PC-3 (cell line): ENCODE data around the gene SPATA33. TPM values are rescaled to one million over a fixed set of nuclear protein-coding genes. Genes with fewer than 3 reads are reported as not detected.
"Not testable (repeated sequence)": the region's sequence is repeated elsewhere in the genome, so short reads cannot be mapped to it uniquely, and the experiment has no call there.

ENCODE experiments used
- ATAC-seq: fragments of 200-7000 bp; cut with Tn5 transposase; 2 replicates; pipeline ENCODE4 v1.9.1; 2020; ENCODE audit warnings: mild to moderate bottlenecking, moderate library complexity
- BruUV-seq: library from RNA; stranded (reverse); fragments of 400-500 nt; replicated peaks from 2 replicates; lab custom pipeline; 2021; lab: Mats Ljungman, UMichigan
- CTCF ChIA-PET: fragments of 300-600 bp; sonication (Branson Sonifier 250); formaldehyde crosslinking; loops from one replicate; lab custom pipeline; 2022; ENCODE audit warnings: antibody characterized with exemption; lab: Charles Lee
- POLR2A ChIA-PET: fragments of 300-600 bp; sonication (Branson Sonifier 250); formaldehyde crosslinking; loops from one replicate; lab custom pipeline; 2022; ENCODE audit warnings: antibody characterized with exemption; ENCODE audit not compliant: unreplicated experiment; lab: Charles Lee
- DNase-seq: peaks from one replicate; pipeline ENCODE4 v3.0.0-alpha.2; 2015
- H2AFZ ChIP-seq: fragments of 300-600 bp; sonication (generic); 2 replicates; pipeline ENCODE4 v1.6.0; 2016; ENCODE audit warnings: antibody characterized with exemption, low read length
- H3F3A ChIP-seq: fragments of 300-600 bp; sonication (generic); one replicate; pipeline ENCODE4 v1.6.0; 2017; ENCODE audit warnings: antibody characterized with exemption, low read length, control low read depth, mild to moderate bottlenecking; ENCODE audit not compliant: unreplicated experiment
- H3K27ac ChIP-seq: fragments of 300-600 bp; sonication (generic); 2 replicates; pipeline ENCODE4 v1.5.1; 2016; ENCODE audit warnings: mild to moderate bottlenecking, low read length
- H3K27me3 ChIP-seq: fragments of 300-600 bp; sonication (generic); 2 replicates; pipeline ENCODE4 v1.6.1; 2016; ENCODE audit warnings: low read length, mixed read lengths
- H3K36me3 ChIP-seq: fragments of 300-600 bp; sonication (generic); 2 replicates; pipeline ENCODE4 v1.6.1; 2016; ENCODE audit warnings: low read depth, mixed run types, low read length, mixed read lengths
- H3K4me1 ChIP-seq: fragments of 300-600 bp; sonication (generic); 2 replicates; pipeline ENCODE4 v1.5.1; 2016; ENCODE audit warnings: low read length; ENCODE audit not compliant: insufficient read depth
- H3K4me2 ChIP-seq: fragments of 300-600 bp; sonication (generic); 2 replicates; pipeline ENCODE4 v1.6.0; 2016; ENCODE audit warnings: low read length
- H3K4me3 ChIP-seq: fragments of 300-600 bp; sonication (generic); 2 replicates; pipeline ENCODE4 v1.5.1; 2016; ENCODE audit warnings: mild to moderate bottlenecking, low read length, mixed read lengths
- H3K79me2 ChIP-seq: fragments of 300-600 bp; sonication (generic); 2 replicates; pipeline ENCODE4 v1.6.1; 2017; ENCODE audit warnings: low read length, mixed read lengths
- H3K9ac ChIP-seq: fragments of 300-600 bp; sonication (generic); 2 replicates; pipeline ENCODE4 v1.6.0; 2016; ENCODE audit warnings: mild to moderate bottlenecking, low read length
- H3K9me2 ChIP-seq: fragments of 300-600 bp; sonication (generic); replicated peaks from 2 replicates; pipeline ENCODE4 v1.6.1; 2016; ENCODE audit warnings: mixed run types, low read length, mixed read lengths
- H3K9me3 ChIP-seq: fragments of 300-600 bp; sonication (generic); 2 replicates; pipeline ENCODE4 v1.6.1; 2016; ENCODE audit warnings: low read length, mixed read lengths
- H4K20me1 ChIP-seq: fragments of 300-600 bp; sonication (generic); 2 replicates; pipeline ENCODE4 v1.6.1; 2016; ENCODE audit warnings: low read length, mixed read lengths
- EZH2 ChIP-seq: fragments of 300-600 bp; sonication (generic); IDR thresholded peaks from one replicate; pipeline ENCODE4 v1.6.1; 2017; ENCODE audit warnings: antibody characterized with exemption, mild to moderate bottlenecking, low read length; ENCODE audit not compliant: unreplicated experiment
- EZH2phosphoT487 ChIP-seq: fragments of 300-600 bp; sonication (generic); IDR thresholded peaks from 2 replicates; pipeline ENCODE4 v1.6.1; 2018; ENCODE audit warnings: mild to moderate bottlenecking, antibody characterized with exemption, low read length, borderline replicate concordance
- intact Hi-C: fragments of 100-400 bp; cut with micrococcal nuclease; formaldehyde crosslinking; loops from 2 replicates; pipeline ENCODE4 v1.9.0; 2023
- total RNA-seq: library from RNA; depleted of rRNA; stranded (reverse); fragments of >200 nt; gene quantifications from 2 replicates; pipeline ENCODE4 v1.2.3, GENCODE V29; 2014
- TF ChIP-seq, protein P1 (sequence below): fragments of 300-600 bp; sonication (generic); conservative IDR thresholded peaks from 2 replicates; pipeline ENCODE4 v1.5.1; 2017; ENCODE audit warnings: antibody characterized with exemption, low read depth, mild to moderate bottlenecking, low read length

SPATA33 gene
- total RNA-seq, 1 experiment from 2014 or later: 7.9 TPM

DNA sequence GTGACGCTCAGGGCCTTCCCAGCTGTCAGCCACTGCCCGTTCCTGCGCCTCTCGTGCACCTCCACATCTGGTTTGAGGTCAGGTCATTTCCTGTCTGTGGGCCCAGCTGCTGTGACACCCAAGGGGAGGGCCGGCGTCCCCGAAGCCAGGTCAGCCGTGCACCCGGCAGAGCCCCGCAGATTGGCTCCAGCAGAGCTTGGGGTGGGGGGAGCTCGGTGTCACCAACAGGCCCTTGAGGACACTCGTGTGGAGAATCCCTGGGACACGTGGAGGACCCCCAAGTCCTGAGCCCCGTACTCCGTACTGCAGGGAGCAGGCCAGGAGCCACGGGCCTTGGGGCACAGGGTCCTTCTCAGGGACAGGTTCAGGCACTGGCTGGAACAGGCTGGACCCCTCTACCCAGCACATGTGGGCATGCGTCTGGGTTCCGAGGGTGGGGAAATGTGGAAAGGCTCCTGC lies 39.1 kb downstream of the SPATA33 start:
- H3K27ac ChIP-seq: no peak overlapping the region
- DNase-seq: no peak
- H3K9me2 ChIP-seq: no peaks in the 10 kb centered on the region
- H2AFZ ChIP-seq: no peak overlapping the region
- TF ChIP-seq EZH2phosphoT487 (no peak), EZH2 (no peak)
- TF ChIP-seq, protein P1, sequence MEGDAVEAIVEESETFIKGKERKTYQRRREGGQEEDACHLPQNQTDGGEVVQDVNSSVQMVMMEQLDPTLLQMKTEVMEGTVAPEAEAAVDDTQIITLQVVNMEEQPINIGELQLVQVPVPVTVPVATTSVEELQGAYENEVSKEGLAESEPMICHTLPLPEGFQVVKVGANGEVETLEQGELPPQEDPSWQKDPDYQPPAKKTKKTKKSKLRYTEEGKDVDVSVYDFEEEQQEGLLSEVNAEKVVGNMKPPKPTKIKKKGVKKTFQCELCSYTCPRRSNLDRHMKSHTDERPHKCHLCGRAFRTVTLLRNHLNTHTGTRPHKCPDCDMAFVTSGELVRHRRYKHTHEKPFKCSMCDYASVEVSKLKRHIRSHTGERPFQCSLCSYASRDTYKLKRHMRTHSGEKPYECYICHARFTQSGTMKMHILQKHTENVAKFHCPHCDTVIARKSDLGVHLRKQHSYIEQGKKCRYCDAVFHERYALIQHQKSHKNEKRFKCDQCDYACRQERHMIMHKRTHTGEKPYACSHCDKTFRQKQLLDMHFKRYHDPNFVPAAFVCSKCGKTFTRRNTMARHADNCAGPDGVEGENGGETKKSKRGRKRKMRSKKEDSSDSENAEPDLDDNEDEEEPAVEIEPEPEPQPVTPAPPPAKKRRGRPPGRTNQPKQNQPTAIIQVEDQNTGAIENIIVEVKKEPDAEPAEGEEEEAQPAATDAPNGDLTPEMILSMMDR: no peak
- no peak overlapping the region for H3K9ac ChIP-seq
- intact Hi-C loops: no loop called here
- no peaks in the 10 kb centered on the region for H3K27me3 ChIP-seq
- ChIA-PET CTCF (no interaction called here), POLR2A (no interaction called here)
- H3F3A ChIP-seq: no peaks in the 10 kb centered on the region
- H3K4me3 ChIP-seq: no peak overlapping the region
- H3K4me2 ChIP-seq: no peak overlapping the region
- no TSS peak for BruUV-seq
- no peaks in the 10 kb centered on the region for H4K20me1 ChIP-seq
- peaks cover 9% of the 10 kb centered on the region for H3K4me1 ChIP-seq
- H3K79me2 ChIP-seq: no peaks in the 10 kb centered on the region
- H3K36me3 ChIP-seq: no peaks in the 10 kb centered on the region
- no peak for ATAC-seq
- H3K9me3 ChIP-seq: no peaks in the 10 kb centered on the region

DNA sequence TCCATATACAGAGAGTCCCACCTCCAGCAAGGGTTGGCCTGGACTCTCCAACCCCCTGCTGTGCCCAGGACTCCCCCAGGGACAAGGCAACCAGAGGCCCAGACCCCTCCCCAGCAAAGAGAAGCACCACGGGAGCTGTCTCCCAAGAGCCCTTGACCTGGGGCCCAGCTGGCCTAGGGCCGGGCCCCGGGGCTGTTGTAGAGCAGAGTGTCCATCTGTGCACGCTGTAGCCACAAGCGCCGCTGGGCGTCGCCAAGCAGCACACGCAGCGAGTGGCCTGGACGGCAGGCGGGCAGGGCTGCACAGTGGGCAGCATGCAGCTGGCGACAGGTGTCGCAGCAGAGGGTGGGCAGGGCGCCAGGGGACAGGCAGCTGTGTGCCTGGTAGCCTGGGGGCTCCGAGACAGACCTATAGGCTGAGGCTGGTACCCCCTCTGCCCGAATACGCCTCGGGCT lies 39.6 kb downstream of the SPATA33 start:
- ChIA-PET POLR2A (no interaction called here), CTCF (no interaction called here)
- Histone ChIP-seq H3K9me3 (no peaks in the 10 kb centered on the region), H3F3A (no peaks in the 10 kb centered on the region), H3K4me2 (no peak overlapping the region), H2AFZ (no peak overlapping the region), H3K4me3 (no peak overlapping the region), H4K20me1 (no peaks in the 10 kb centered on the region), H3K4me1 (peaks cover 9% of the 10 kb centered on the region), H3K9ac (no peak overlapping the region), H3K9me2 (no peaks in the 10 kb centered on the region), H3K27me3 (no peaks in the 10 kb centered on the region), H3K27ac (no peak overlapping the region), H3K36me3 (no peaks in the 10 kb centered on the region), H3K79me2 (no peaks in the 10 kb centered on the region)
- TF ChIP-seq, protein P1: no peak
- no peak for TF ChIP-seq EZH2
- no peak for TF ChIP-seq EZH2phosphoT487
- DNase-seq (no peak), ATAC-seq (no peak)
- intact Hi-C loops: no loop called here
- no TSS peak for BruUV-seq

DNA sequence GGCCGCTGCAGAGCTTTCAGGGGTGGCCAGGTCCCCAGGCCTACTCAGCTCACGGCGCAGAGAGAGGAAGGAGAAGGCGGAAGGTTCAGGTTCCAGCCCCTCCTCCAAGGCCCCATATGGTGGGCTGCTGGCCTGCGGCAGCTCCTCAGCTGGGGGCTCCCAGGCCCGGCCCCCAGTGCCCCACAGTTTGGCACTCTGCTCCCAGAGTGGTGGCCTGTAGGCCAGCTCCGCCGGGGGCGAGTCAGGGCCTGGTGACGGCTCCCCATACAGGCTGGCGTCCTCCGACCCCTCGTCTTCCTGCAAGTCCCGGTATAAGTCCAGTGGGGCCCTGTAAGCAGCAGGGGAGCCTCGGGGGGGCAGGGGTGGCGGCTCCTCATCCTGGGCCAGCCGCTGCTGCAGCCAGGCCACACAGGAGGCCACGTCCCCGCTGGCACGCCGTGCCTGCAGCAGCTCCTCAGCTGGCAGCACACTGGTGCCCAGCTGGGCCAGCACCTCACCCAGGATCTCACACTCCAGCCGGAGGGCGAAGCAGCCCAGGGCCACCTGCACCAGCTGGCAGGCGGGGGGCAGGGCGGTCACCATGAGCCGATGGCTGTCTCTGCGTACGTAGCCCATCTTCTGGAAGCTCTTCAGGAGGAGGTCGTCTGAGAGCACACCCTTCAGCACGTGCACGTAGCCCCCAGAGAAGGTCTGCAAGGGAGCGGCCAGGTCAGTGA lies 40.1 kb downstream of the SPATA33 start:
- Histone ChIP-seq H2AFZ (no peak overlapping the region), H3K4me2 (no peak overlapping the region), H3K36me3 (no peaks in the 10 kb centered on the region), H3K4me3 (no peak overlapping the region), H3K27me3 (no peaks in the 10 kb centered on the region), H3K4me1 (peaks cover 9% of the 10 kb centered on the region), H4K20me1 (no peaks in the 10 kb centered on the region), H3K9me3 (no peaks in the 10 kb centered on the region), H3K27ac (no peak overlapping the region), H3K9ac (no peak overlapping the region), H3K9me2 (no peaks in the 10 kb centered on the region), H3F3A (no peaks in the 10 kb centered on the region), H3K79me2 (no peaks in the 10 kb centered on the region)
- intact Hi-C loops: no loop called here
- ATAC-seq (no peak), DNase-seq (no peak)
- TF ChIP-seq EZH2phosphoT487 (no peak), EZH2 (no peak)
- TF ChIP-seq, protein P1: no peak
- BruUV-seq: no TSS peak
- POLR2A ChIA-PET: interaction anchor here (0.6 kb wide), 1 partner anchor 175 kb away, joined by 5 read pairs; the partner anchor contains the start of gene TCF25
- CTCF ChIA-PET: no interaction called here

DNA sequence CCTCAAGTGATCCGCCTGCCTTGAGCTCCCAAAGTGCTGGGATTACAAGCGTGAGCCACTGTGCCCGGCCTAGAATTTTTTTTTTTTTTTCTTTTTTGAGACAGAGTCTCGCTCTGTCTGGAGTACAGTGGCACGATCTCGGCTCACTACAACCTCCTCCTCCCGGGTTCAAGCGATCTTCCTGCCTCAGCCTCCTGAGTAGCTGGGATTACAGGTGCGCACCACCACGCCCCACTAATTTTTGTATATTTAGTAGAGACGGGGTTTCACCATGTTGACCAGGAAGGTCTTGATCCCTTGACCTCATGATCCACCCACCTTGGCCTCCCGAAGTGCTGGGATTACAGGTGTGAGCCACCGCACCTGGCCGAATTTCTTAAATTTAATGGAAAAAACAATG lies 41.1 kb downstream of the SPATA33 start:
- BruUV-seq, H3K4me1 ChIP-seq, H3K9ac ChIP-seq, H3K27ac ChIP-seq, H3K27me3 ChIP-seq, ATAC-seq, H3K9me2 ChIP-seq, H4K20me1 ChIP-seq, H3K79me2 ChIP-seq, DNase-seq, H3K36me3 ChIP-seq, H2AFZ ChIP-seq, CTCF ChIA-PET, intact Hi-C loops, H3K9me3 ChIP-seq, H3K4me2 ChIP-seq, H3F3A ChIP-seq, POLR2A ChIA-PET, H3K4me3 ChIP-seq: not testable (repeated sequence)
